DND-41 (cell line): ENCODE measurements around the gene FSCN2.

Source experiments
- EZH2 ChIP-seq: IDR thresholded peaks from 3 replicates; pipeline ENCODE4 v1.6.1; 2012; ENCODE audit warnings: borderline replicate concordance, low read depth, mild to moderate bottlenecking, moderate library complexity, low read length, inconsistent platforms; ENCODE audit not compliant: severe bottlenecking
- TF ChIP-seq, protein P1 (sequence below): IDR thresholded peaks from 2 replicates; pipeline ENCODE4 v1.5.1; 2012; ENCODE audit warnings: borderline replicate concordance, low read length, moderate library complexity, mild to moderate bottlenecking; ENCODE audit not compliant: poor library complexity, severe bottlenecking; ENCODE audit errors: extremely low read depth

- TF ChIP-seq, protein P1, sequence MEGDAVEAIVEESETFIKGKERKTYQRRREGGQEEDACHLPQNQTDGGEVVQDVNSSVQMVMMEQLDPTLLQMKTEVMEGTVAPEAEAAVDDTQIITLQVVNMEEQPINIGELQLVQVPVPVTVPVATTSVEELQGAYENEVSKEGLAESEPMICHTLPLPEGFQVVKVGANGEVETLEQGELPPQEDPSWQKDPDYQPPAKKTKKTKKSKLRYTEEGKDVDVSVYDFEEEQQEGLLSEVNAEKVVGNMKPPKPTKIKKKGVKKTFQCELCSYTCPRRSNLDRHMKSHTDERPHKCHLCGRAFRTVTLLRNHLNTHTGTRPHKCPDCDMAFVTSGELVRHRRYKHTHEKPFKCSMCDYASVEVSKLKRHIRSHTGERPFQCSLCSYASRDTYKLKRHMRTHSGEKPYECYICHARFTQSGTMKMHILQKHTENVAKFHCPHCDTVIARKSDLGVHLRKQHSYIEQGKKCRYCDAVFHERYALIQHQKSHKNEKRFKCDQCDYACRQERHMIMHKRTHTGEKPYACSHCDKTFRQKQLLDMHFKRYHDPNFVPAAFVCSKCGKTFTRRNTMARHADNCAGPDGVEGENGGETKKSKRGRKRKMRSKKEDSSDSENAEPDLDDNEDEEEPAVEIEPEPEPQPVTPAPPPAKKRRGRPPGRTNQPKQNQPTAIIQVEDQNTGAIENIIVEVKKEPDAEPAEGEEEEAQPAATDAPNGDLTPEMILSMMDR = no peak
- TF ChIP-seq EZH2 = no peak
Measured at GRCh38 chr17:81502471-81503017, 25.6 kb upstream of the FSCN2 start.
